GM18951 (cell line): Measurements from ENCODE around the gene ACOT4.
A peak's percentile ranks its signal among the peaks of the same experiment; 100 is the strongest.
"Not testable (repeated sequence)": the region's sequence is repeated elsewhere in the genome, so short reads cannot be mapped to it uniquely, and the experiment has no call there.

Experiments used
- POLR2A ChIP-seq: IDR thresholded peaks from 4 replicates; pipeline ENCODE4 v1.6.1; 2011; ENCODE audit warnings: mild to moderate bottlenecking; ENCODE audit not compliant: insufficient read length, insufficient read depth; ENCODE audit errors: extremely low read depth
- in situ Hi-C: fragments of 300-500 bp; cut with MboI; formaldehyde crosslinking; loops from one replicate; pipeline ENCODE4 v1.12.0; 2022; ENCODE audit warnings: low sequenced_read_pairs, mixed read lengths, inconsistent platforms; ENCODE audit not compliant: unreplicated experiment

Gene ACOT4

GRCh38 chr14:73591690-73592449 is at the start of gene ACOT4:
Gene ACOT4 (plus strand): TSS chr14:73591873. CDS start chr14:73591960, 87 bp downstream.
- in situ Hi-C loops = no loop called here
- peak; percentile 59 for TF ChIP-seq POLR2A

GRCh38 chr14:73542961-73543360 is 48.7 kb upstream of the ACOT4 start:
- in situ Hi-C loops = not testable (repeated sequence)

- in situ Hi-C loops = not testable (repeated sequence)
These were observed 46.3 kb upstream of the ACOT4 start for GRCh38 chr14:73545353-73545752.

- in situ Hi-C loops = not testable (repeated sequence)
These were observed 42.6 kb upstream of the ACOT4 start for GRCh38 chr14:73549097-73549496.

GRCh38 chr14:73549889-73550524 is 41.7 kb upstream of the ACOT4 start:
- in situ Hi-C loops = not testable (repeated sequence)

GRCh38 chr14:73553845-73554244 is 37.8 kb upstream of the ACOT4 start:
- TF ChIP-seq POLR2A = no peak
- in situ Hi-C loops = no loop called here

GRCh38 chr14:73557201-73557600 is 34.5 kb upstream of the ACOT4 start:
- in situ Hi-C loops = not testable (repeated sequence)

- in situ Hi-C loops = not testable (repeated sequence)
These were observed 33.4 kb upstream of the ACOT4 start for GRCh38 chr14:73558238-73558637.

GRCh38 chr14:73562256-73562655 is 29.4 kb upstream of the ACOT4 start:
- in situ Hi-C loops = loop anchor here (5.0 kb wide), 1 partner anchor 40 kb away; no protein-coding TSS in a partner anchor

- in situ Hi-C loops = loop anchor here (5.0 kb wide), 1 partner anchor 40 kb away; no protein-coding TSS in a partner anchor
These were observed 29.0 kb upstream of the ACOT4 start for GRCh38 chr14:73562696-73563095.

GRCh38 chr14:73566431-73566830 is 25.2 kb upstream of the ACOT4 start:
- in situ Hi-C loops = not testable (repeated sequence)

GRCh38 chr14:73566935-73567334 is 24.7 kb upstream of the ACOT4 start:
- in situ Hi-C loops = not testable (repeated sequence)

- in situ Hi-C loops = no loop called here
- no peak for TF ChIP-seq POLR2A
These were observed 24.3 kb upstream of the ACOT4 start for GRCh38 chr14:73567358-73567757.

- in situ Hi-C loops = no loop called here
- no peak for TF ChIP-seq POLR2A
These were observed 23.5 kb upstream of the ACOT4 start for GRCh38 chr14:73567951-73568885.

GRCh38 chr14:73568886-73569184 is 22.8 kb upstream of the ACOT4 start:
- in situ Hi-C loops = not testable (repeated sequence)
